GM12878 (cell line): ENCODE data around the gene CRACDL. TPM values are rescaled to one million over a fixed set of nuclear protein-coding genes. Genes with fewer than 3 reads are reported as not detected.

ENCODE experiments used
- ATAC-seq: fragments of 200-7000 bp; cut with Tn5 transposase; 3 replicates; pipeline ENCODE4 v1.9.1; 2020; ENCODE audit warnings: mild to moderate bottlenecking, moderate library complexity
- BruUV-seq: library from RNA; stranded (reverse); fragments of 400-500 nt; replicated peaks from 2 replicates; lab custom pipeline; 2021; lab: Mats Ljungman, UMichigan
- CTCF ChIA-PET: fragments of 300-600 bp; sonication (Branson Sonifier 250); formaldehyde crosslinking; extraction: SDS; loops from one replicate; lab custom pipeline; 2021; ENCODE audit warnings: inconsistent platforms; lab: Yijun Ruan, JAX
- POLR2A ChIA-PET: fragments of 350-600 bp; formaldehyde crosslinking; extraction: SDS; loops from one replicate; lab custom pipeline; 2021; ENCODE audit warnings: inconsistent platforms; lab: Charles Lee
- RAD21 ChIA-PET: fragments of 300-600 bp; sonication (Branson Sonifier 250); formaldehyde crosslinking; loops from one replicate; lab custom pipeline; 2023; ENCODE audit warnings: antibody characterized with exemption; ENCODE audit not compliant: unreplicated experiment; lab: Charles Lee
- SMC1A ChIA-PET: fragments of 300-600 bp; sonication (Branson Sonifier 250); formaldehyde crosslinking; loops from one replicate; lab custom pipeline; 2023; ENCODE audit not compliant: unreplicated experiment, uncharacterized antibody; lab: Charles Lee
- DNase-seq: peaks from one replicate; pipeline ENCODE4 v3.0.0-alpha.2; 2011; ENCODE audit warnings: low read depth, low spot score
- FAIRE-seq: peaks from 3 replicates; lab custom pipeline; 2011; peaks lifted over from hg19 to GRCh38; lab: Jason Lieb, UNC
- H2AFZ ChIP-seq: 2 replicates; pipeline ENCODE4 v1.6.0; 2011; ENCODE audit warnings: low read depth, low read length, control low read depth; ENCODE audit not compliant: control insufficient read depth
- H3K27ac ChIP-seq: 2 replicates; pipeline ENCODE4 v1.5.1; 2011; ENCODE audit warnings: control low read depth; ENCODE audit not compliant: control insufficient read depth, insufficient read depth
- H3K27me3 ChIP-seq, 2 experiments: replicated peaks in 1 of 2; 2 replicates each; pipeline versions ENCODE4 v1.6.0 to v1.6.1; 2011; ENCODE audit warnings: low read length in 1 of 2; ENCODE audit not compliant: control insufficient read depth in 2 of 2, insufficient read depth in 2 of 2
- H3K36me3 ChIP-seq, 2 experiments: 2 replicates each; pipeline ENCODE4 v1.5.1; 2011; ENCODE audit warnings: low read length in 1 of 2; ENCODE audit not compliant: control insufficient read depth in 2 of 2, insufficient read depth in 2 of 2
- H3K4me1 ChIP-seq: 2 replicates; pipeline ENCODE4 v1.6.1; 2011; ENCODE audit warnings: mild to moderate bottlenecking, low read length, moderate library complexity, mixed read lengths; ENCODE audit not compliant: control insufficient read depth, insufficient read depth
- H3K4me2 ChIP-seq: 2 replicates; pipeline ENCODE4 v1.6.0; 2011; ENCODE audit warnings: control low read depth; ENCODE audit not compliant: control insufficient read depth, insufficient read depth
- H3K4me3 ChIP-seq: fragments of 200-600 bp; sonication (generic); 2 replicates; pipeline ENCODE4 v1.5.1; 2016
- H3K79me2 ChIP-seq: 2 replicates; pipeline ENCODE4 v1.6.0; 2011; ENCODE audit warnings: low read length; ENCODE audit not compliant: control insufficient read depth, insufficient read depth
- H3K9ac ChIP-seq: 2 replicates; pipeline ENCODE4 v1.8.0; 2011; ENCODE audit warnings: low read length, control low read depth, mixed read lengths; ENCODE audit not compliant: control insufficient read depth, insufficient read depth
- H3K9me3 ChIP-seq: replicated peaks from 3 replicates; pipeline ENCODE4 v1.5.1; 2011; ENCODE audit warnings: mild to moderate bottlenecking, low read length; ENCODE audit not compliant: control insufficient read depth, insufficient read depth
- H4K20me1 ChIP-seq: 2 replicates; pipeline ENCODE4 v1.6.0; 2011; ENCODE audit not compliant: control insufficient read depth, insufficient read depth
- ATF7 ChIP-seq: fragments of 450-650 bp; IDR thresholded peaks from 2 replicates; pipeline ENCODE4 v1.6.1; 2016; ENCODE audit warnings: low read depth, mild to moderate bottlenecking
- BACH1 ChIP-seq: fragments of 450-650 bp; IDR thresholded peaks from 2 replicates; pipeline ENCODE4 v1.6.1; 2017; ENCODE audit warnings: mild to moderate bottlenecking, borderline replicate concordance
- CHD2 ChIP-seq: IDR thresholded peaks from 2 replicates; pipeline ENCODE4 v1.6.1; 2011; ENCODE audit warnings: low read depth, low read length, improper control_type of control experiment, borderline replicate concordance
- CREM ChIP-seq: IDR thresholded peaks from 2 replicates; pipeline ENCODE4 v1.6.1; 2014; ENCODE audit warnings: antibody characterized with exemption, low read depth
- HDAC2 ChIP-seq: fragments of 200-600 bp; sonication (generic); IDR thresholded peaks from 2 replicates; pipeline ENCODE4 v1.6.1; 2017
- HDAC6 ChIP-seq: fragments of 200-600 bp; sonication (generic); IDR thresholded peaks from one replicate; pipeline ENCODE4 v1.8.0; 2017; ENCODE audit warnings: antibody characterized with exemption; ENCODE audit not compliant: unreplicated experiment
- PML ChIP-seq: IDR thresholded peaks from 2 replicates; pipeline ENCODE4 v1.6.1; 2012; ENCODE audit warnings: low read length, inconsistent platforms
- RBBP5 ChIP-seq: fragments of 200-600 bp; sonication (generic); conservative IDR thresholded peaks from 2 replicates; pipeline ENCODE4 v1.6.1; 2016
- STAT1 ChIP-seq: fragments of 450-650 bp; conservative IDR thresholded peaks from 2 replicates; pipeline ENCODE4 v1.6.1; 2014; ENCODE audit warnings: antibody characterized with exemption, mild to moderate bottlenecking
- TCF7 ChIP-seq: IDR thresholded peaks from 2 replicates; pipeline ENCODE4 v1.6.1; 2014; ENCODE audit warnings: antibody characterized with exemption, borderline replicate concordance
- YY1 ChIP-seq: IDR thresholded peaks from 2 replicates; pipeline ENCODE4 v1.6.1; 2011; ENCODE audit warnings: low read depth, mild to moderate bottlenecking, low read length
- WGBS: methylation state at CpG from one replicate; pipeline ENCODE4 v1.1.6; 2016; ENCODE audit warnings: low lambda C conversion rate; ENCODE audit not compliant: insufficient replicate concordance, insufficient coverage; ENCODE audit errors: missing lambda C conversion rate; 5-methylcytosine and 5-hydroxymethylcytosine counted together
- in situ Hi-C: fragments of 300-500 bp; cut with MboI; formaldehyde crosslinking; loops from 9 replicates; pipeline ENCODE4 v1.14.3; 2018; ENCODE audit warnings: mixed read lengths
- intact Hi-C: fragments of 100-400 bp; cut with micrococcal nuclease; formaldehyde crosslinking; loops from one replicate; pipeline ENCODE4 v1.14.2; 2022; ENCODE audit not compliant: unreplicated experiment
- polyA plus RNA-seq, 11 experiments: library from polyadenylated mRNA; depleted of rRNA in 4 of 11; unstranded in 6 of 11; stranded (reverse) in 5 of 11; fragments of >200 nt; fragmentation: Nextera tagmentation in 4 of 11; fragmentation: Illumina TruSeq in 1 of 11; extraction: Ambion mirVana in 4 of 11; extraction: Trizol in 1 of 11; gene quantifications; 1 replicate in 1 of 11; 2 replicates in 10 of 11; pipeline versions ENCODE4 v1.2.1 to v1.2.3, GENCODE V29; 2011 to 2016; ENCODE audit warnings: inconsistent platforms in 2 of 11, missing spikeins in 2 of 11, low read depth in 1 of 11
- total RNA-seq, 4 experiments: library from RNA; depleted of rRNA in 3 of 4; stranded (reverse); fragments of >200 nt in 3 of 4; fragmentation: Illumina TruSeq in 1 of 4; extraction: Trizol in 1 of 4; gene quantifications; 2 replicates each; pipeline versions ENCODE4 v1.2.1 to v1.2.3, GENCODE V29; 2013 to 2021
- TF ChIP-seq, protein P1 (sequence below): fragments of 450-650 bp; conservative IDR thresholded peaks from 2 replicates; pipeline ENCODE4 v1.6.1; 2017; ENCODE audit warnings: mild to moderate bottlenecking, moderate library complexity
- TF ChIP-seq, protein P2 (sequence below): fragments of 450-650 bp; IDR thresholded peaks from 2 replicates; pipeline ENCODE4 v1.6.1; 2017; ENCODE audit warnings: low read depth, mild to moderate bottlenecking, moderate library complexity
- TF ChIP-seq, protein P3 (sequence below): fragments of 450-650 bp; IDR thresholded peaks from 2 replicates; pipeline ENCODE4 v1.6.1; 2016; ENCODE audit warnings: mild to moderate bottlenecking, moderate library complexity, borderline replicate concordance
- TF ChIP-seq, protein P4 (sequence below): fragments of 450-650 bp; formaldehyde crosslinking; IDR thresholded peaks from 2 replicates; pipeline ENCODE4 v1.4.0; 2020; ENCODE audit warnings: mild to moderate bottlenecking, moderate library complexity

The CRACDL gene
- total and polyA plus RNA-seq, 10 of the 15 experiments (the other 5 are each of a cell fraction or from before 2014, with no cell fraction given) = 0.03 to 0.72 (median 0.14) TPM

DNA sequence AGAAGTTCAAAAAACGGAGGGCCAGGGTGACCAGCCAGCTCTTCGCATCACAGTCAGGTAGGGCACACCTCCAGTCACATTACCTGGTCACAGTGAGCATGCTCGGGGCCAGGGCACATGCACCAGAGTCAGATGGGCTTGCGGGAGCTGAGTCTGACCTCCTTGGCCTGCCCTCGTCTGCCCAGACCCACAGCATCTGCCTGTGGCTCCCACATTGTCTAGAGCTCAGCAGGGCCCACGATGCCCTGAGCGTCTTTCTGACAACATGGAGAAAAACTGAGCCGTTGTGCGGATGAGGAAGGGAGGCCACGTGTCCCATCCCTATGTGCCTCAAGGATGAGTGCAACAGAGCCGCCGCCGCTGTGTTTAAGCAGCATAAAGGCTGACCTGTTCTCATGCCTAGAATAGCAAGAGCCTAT, 37.6 kb downstream of the CRACDL start:
- Histone ChIP-seq H2AFZ (no peak overlapping the region), H4K20me1 (no peaks in the 10 kb centered on the region; the same call in 1 of the 2 replicates), H3K36me3 (no peaks in the 10 kb centered on the region), H3K4me3 (no peak overlapping the region), H3K4me1 (no peaks in the 10 kb centered on the region), H3K9me3 (no peaks in the 10 kb centered on the region), H3K4me2 (no peak overlapping the region), H3K27ac (no peak overlapping the region), H3K79me2 (no peaks in the 10 kb centered on the region), H3K27me3 (peaks cover 0 to 2% of the 10 kb centered on the region in 2 experiments; a peak in 1 of 4 replicates), H3K9ac (no peak overlapping the region)
- ChIA-PET RAD21 (no interaction called here), POLR2A (no interaction called here), CTCF (no interaction called here), SMC1A (no interaction called here)
- DNase-seq (no peak), ATAC-seq (no peak), FAIRE-seq (no peak)
- intact Hi-C loops = no loop called here
- no TSS peak for BruUV-seq
- in situ Hi-C loops = no loop called here
- WGBS = 55% methylated on average over 13 of the region's 13 CpGs
- TF ChIP-seq, protein P1, sequence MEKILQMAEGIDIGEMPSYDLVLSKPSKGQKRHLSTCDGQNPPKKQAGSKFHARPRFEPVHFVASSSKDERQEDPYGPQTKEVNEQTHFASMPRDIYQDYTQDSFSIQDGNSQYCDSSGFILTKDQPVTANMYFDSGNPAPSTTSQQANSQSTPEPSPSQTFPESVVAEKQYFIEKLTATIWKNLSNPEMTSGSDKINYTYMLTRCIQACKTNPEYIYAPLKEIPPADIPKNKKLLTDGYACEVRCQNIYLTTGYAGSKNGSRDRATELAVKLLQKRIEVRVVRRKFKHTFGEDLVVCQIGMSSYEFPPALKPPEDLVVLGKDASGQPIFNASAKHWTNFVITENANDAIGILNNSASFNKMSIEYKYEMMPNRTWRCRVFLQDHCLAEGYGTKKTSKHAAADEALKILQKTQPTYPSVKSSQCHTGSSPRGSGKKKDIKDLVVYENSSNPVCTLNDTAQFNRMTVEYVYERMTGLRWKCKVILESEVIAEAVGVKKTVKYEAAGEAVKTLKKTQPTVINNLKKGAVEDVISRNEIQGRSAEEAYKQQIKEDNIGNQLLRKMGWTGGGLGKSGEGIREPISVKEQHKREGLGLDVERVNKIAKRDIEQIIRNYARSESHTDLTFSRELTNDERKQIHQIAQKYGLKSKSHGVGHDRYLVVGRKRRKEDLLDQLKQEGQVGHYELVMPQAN = no peak
- TF ChIP-seq YY1 (no peak), HDAC6 (no peak), CREM (no peak), HDAC2 (no peak), CHD2 (no peak), TCF7 (no peak), STAT1 (no peak), RBBP5 (no peak), ATF7 (no peak), BACH1 (no peak), PML (no peak)
- TF ChIP-seq, protein P2, sequence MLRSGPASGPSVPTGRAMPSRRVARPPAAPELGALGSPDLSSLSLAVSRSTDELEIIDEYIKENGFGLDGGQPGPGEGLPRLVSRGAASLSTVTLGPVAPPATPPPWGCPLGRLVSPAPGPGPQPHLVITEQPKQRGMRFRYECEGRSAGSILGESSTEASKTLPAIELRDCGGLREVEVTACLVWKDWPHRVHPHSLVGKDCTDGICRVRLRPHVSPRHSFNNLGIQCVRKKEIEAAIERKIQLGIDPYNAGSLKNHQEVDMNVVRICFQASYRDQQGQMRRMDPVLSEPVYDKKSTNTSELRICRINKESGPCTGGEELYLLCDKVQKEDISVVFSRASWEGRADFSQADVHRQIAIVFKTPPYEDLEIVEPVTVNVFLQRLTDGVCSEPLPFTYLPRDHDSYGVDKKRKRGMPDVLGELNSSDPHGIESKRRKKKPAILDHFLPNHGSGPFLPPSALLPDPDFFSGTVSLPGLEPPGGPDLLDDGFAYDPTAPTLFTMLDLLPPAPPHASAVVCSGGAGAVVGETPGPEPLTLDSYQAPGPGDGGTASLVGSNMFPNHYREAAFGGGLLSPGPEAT = no peak
- TF ChIP-seq, protein P3, sequence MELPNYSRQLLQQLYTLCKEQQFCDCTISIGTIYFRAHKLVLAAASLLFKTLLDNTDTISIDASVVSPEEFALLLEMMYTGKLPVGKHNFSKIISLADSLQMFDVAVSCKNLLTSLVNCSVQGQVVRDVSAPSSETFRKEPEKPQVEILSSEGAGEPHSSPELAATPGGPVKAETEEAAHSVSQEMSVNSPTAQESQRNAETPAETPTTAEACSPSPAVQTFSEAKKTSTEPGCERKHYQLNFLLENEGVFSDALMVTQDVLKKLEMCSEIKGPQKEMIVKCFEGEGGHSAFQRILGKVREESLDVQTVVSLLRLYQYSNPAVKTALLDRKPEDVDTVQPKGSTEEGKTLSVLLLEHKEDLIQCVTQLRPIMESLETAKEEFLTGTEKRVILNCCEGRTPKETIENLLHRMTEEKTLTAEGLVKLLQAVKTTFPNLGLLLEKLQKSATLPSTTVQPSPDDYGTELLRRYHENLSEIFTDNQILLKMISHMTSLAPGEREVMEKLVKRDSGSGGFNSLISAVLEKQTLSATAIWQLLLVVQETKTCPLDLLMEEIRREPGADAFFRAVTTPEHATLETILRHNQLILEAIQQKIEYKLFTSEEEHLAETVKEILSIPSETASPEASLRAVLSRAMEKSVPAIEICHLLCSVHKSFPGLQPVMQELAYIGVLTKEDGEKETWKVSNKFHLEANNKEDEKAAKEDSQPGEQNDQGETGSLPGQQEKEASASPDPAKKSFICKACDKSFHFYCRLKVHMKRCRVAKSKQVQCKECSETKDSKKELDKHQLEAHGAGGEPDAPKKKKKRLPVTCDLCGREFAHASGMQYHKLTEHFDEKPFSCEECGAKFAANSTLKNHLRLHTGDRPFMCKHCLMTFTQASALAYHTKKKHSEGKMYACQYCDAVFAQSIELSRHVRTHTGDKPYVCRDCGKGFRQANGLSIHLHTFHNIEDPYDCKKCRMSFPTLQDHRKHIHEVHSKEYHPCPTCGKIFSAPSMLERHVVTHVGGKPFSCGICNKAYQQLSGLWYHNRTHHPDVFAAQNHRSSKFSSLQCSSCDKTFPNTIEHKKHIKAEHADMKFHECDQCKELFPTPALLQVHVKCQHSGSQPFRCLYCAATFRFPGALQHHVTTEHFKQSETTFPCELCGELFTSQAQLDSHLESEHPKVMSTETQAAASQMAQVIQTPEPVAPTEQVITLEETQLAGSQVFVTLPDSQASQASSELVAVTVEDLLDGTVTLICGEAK = no peak
- TF ChIP-seq, protein P4, sequence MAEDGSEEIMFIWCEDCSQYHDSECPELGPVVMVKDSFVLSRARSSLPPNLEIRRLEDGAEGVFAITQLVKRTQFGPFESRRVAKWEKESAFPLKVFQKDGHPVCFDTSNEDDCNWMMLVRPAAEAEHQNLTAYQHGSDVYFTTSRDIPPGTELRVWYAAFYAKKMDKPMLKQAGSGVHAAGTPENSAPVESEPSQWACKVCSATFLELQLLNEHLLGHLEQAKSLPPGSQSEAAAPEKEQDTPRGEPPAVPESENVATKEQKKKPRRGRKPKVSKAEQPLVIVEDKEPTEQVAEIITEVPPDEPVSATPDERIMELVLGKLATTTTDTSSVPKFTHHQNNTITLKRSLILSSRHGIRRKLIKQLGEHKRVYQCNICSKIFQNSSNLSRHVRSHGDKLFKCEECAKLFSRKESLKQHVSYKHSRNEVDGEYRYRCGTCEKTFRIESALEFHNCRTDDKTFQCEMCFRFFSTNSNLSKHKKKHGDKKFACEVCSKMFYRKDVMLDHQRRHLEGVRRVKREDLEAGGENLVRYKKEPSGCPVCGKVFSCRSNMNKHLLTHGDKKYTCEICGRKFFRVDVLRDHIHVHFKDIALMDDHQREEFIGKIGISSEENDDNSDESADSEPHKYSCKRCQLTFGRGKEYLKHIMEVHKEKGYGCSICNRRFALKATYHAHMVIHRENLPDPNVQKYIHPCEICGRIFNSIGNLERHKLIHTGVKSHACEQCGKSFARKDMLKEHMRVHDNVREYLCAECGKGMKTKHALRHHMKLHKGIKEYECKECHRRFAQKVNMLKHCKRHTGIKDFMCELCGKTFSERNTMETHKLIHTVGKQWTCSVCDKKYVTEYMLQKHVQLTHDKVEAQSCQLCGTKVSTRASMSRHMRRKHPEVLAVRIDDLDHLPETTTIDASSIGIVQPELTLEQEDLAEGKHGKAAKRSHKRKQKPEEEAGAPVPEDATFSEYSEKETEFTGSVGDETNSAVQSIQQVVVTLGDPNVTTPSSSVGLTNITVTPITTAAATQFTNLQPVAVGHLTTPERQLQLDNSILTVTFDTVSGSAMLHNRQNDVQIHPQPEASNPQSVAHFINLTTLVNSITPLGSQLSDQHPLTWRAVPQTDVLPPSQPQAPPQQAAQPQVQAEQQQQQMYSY = no peak
